Measurements from ENCODE around the gene SMCO4.

Gene SMCO4

GRCh38 chr11:93563857-93564256, 20.7 kb upstream of the SMCO4 start:
- H3K4me2 ChIP-seq (ENCODE audit: insufficient read depth, low read length, poor library complexity, severe bottlenecking), result no peak overlapping the region
- DNase-seq (ENCODE audit: low spot score), result no peak
- H3K23ac ChIP-seq (ENCODE audit: low read depth, low read length, poor library complexity), result no peak overlapping the region
- H3K18ac ChIP-seq (ENCODE audit: low read length), result no peak overlapping the region
- H3K4me3 ChIP-seq (ENCODE audit: low read length in 2 of 2), result no peak overlapping the region
- no peaks in the 10 kb centered on the region for H3K36me3 ChIP-seq (replicated peaks in 1 of 2; ENCODE audit: control insufficient read depth in 2 of 2, insufficient read depth in 2 of 2, low read length in 2 of 2)
- H3K27me3 ChIP-seq (ENCODE audit: control insufficient read depth in 3 of 3, insufficient read depth in 3 of 3, low read depth in 1 of 3, low read length in 3 of 3), result peaks cover 0 to 20% (median 0%) of the 10 kb centered on the region in 3 experiments
- H2BK120ac ChIP-seq (ENCODE audit: low read depth, low read length), result no peak overlapping the region
- H4K91ac ChIP-seq (ENCODE audit: low read depth, low read length, poor library complexity), result no peak overlapping the region
- peaks cover 2% of the 10 kb centered on the region for H3K79me1 ChIP-seq (ENCODE audit: low read depth, low read length)
- no peak overlapping the region for H4K8ac ChIP-seq (ENCODE audit: low read depth, low read length)
- H3K27ac ChIP-seq (replicated peaks; ENCODE audit: low read length), result no peak overlapping the region
- no peaks in the 10 kb centered on the region for H3K9me3 ChIP-seq (replicated peaks in 1 of 2; ENCODE audit: control insufficient read depth in 2 of 2, insufficient read depth in 1 of 2, low read depth in 1 of 2, low read length in 2 of 2)
- H2BK12ac ChIP-seq (ENCODE audit: low read length), result no peak overlapping the region
- no peak overlapping the region for H2BK5ac ChIP-seq (ENCODE audit: low read length)
- no peak overlapping the region for H2AFZ ChIP-seq (ENCODE audit: low read length)
- no peak overlapping the region for H3K9ac ChIP-seq (ENCODE audit: low read depth, low read length, poor library complexity)
- no peak overlapping the region for H3K4ac ChIP-seq (ENCODE audit: low read length)
- no peaks in the 10 kb centered on the region for H3K4me1 ChIP-seq (ENCODE audit: control insufficient read depth in 2 of 2, insufficient read depth in 1 of 2, low read depth in 1 of 2, low read length in 2 of 2)
- no peak overlapping the region for H2AK5ac ChIP-seq (ENCODE audit: low read depth, low read length)
- H2BK15ac ChIP-seq (ENCODE audit: low read length), result no peak overlapping the region
- H3K14ac ChIP-seq (ENCODE audit: low read length), result no peak overlapping the region

DNA sequence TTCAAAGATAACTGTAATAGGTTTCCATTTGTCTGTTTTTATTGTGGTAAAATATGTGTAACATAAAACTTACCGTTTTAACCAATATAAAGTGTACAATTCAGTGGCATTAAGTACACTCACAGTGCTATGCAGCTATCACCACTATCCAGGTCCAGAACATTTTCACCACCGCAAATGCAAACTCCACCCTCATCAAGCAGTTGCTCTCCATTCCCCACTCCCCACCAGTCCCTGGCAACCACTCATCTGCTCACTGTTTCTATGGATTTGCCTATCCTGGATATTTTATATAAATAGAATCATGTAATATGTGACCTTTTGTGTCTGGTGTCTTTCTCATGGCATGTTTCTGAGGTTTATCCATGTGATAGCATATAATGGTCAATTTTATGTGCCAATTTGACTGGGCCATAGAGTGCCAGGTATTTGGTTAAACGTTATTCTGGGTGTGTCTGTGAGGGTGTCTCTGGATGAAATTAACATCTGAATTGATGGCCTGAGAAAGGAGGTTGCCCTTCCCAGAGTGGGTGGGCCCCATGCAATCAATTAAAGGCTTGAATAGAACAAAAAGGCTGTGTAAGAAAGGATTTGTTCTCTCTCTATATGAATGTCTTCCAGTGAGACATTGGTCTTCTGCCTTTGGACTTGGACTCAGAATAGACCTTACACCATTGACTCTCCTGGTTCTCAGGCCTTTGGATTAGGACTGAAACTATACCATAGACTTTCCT, 17.2 kb upstream of the SMCO4 start:
- no peak overlapping the region for H3K4me3 ChIP-seq (ENCODE audit: low read length in 2 of 2)
- H3K79me1 ChIP-seq (ENCODE audit: low read depth, low read length), result peaks cover 2% of the 10 kb centered on the region
- no peaks in the 10 kb centered on the region for H3K36me3 ChIP-seq (replicated peaks in 1 of 2; ENCODE audit: control insufficient read depth in 2 of 2, insufficient read depth in 2 of 2, low read length in 2 of 2)

GRCh38 chr11:93559681-93560080, 16.5 kb upstream of the SMCO4 start:
- Histone ChIP-seq H3K18ac (ENCODE audit: low read length) (no peak overlapping the region), H3K79me1 (ENCODE audit: low read depth, low read length) (peaks cover 2% of the 10 kb centered on the region), H4K8ac (ENCODE audit: low read depth, low read length) (no peak overlapping the region), H2BK5ac (ENCODE audit: low read length) (no peak overlapping the region), H3K23ac (ENCODE audit: low read depth, low read length, poor library complexity) (no peak overlapping the region), H3K9me3 (replicated peaks in 1 of 2; ENCODE audit: control insufficient read depth in 2 of 2, insufficient read depth in 1 of 2, low read depth in 1 of 2, low read length in 2 of 2) (no peaks in the 10 kb centered on the region), H3K4ac (ENCODE audit: low read length) (no peak overlapping the region), H3K27ac (replicated peaks; ENCODE audit: low read length) (no peak overlapping the region), H2BK12ac (ENCODE audit: low read length) (no peak overlapping the region), H3K4me2 (ENCODE audit: insufficient read depth, low read length, poor library complexity, severe bottlenecking) (no peak overlapping the region), H4K91ac (ENCODE audit: low read depth, low read length, poor library complexity) (no peak overlapping the region), H2BK15ac (ENCODE audit: low read length) (no peak overlapping the region), H3K4me3 (ENCODE audit: low read length in 2 of 2) (no peak overlapping the region), H3K36me3 (replicated peaks in 1 of 2; ENCODE audit: control insufficient read depth in 2 of 2, insufficient read depth in 2 of 2, low read length in 2 of 2) (no peaks in the 10 kb centered on the region), H2AK5ac (ENCODE audit: low read depth, low read length) (no peak overlapping the region), H2BK120ac (ENCODE audit: low read depth, low read length) (no peak overlapping the region), H3K4me1 (ENCODE audit: control insufficient read depth in 2 of 2, insufficient read depth in 1 of 2, low read depth in 1 of 2, low read length in 2 of 2) (no peaks in the 10 kb centered on the region), H2AFZ (ENCODE audit: low read length) (no peak overlapping the region), H3K14ac (ENCODE audit: low read length) (no peak overlapping the region), H3K9ac (ENCODE audit: low read depth, low read length, poor library complexity) (no peak overlapping the region), H3K27me3 (ENCODE audit: control insufficient read depth in 3 of 3, insufficient read depth in 3 of 3, low read depth in 1 of 3, low read length in 3 of 3) (peaks cover 0 to 11% (median 0%) of the 10 kb centered on the region in 3 experiments)
- no peak for DNase-seq (ENCODE audit: low spot score)
- no CpG with 5 or more reads among the region's 3 CpGs for WGBS, 2 donors (ENCODE audit: extremely low coverage in 2 of 2, insufficient read length in 2 of 2, insufficient replicate concordance in 1 of 2)

More for the DNA sequence above, 17.2 kb upstream of the SMCO4 start:
- no peak overlapping the region for H2BK15ac ChIP-seq (ENCODE audit: low read length)
- DNase-seq (ENCODE audit: low spot score), result no peak
- H3K27me3 ChIP-seq (ENCODE audit: control insufficient read depth in 3 of 3, insufficient read depth in 3 of 3, low read depth in 1 of 3, low read length in 3 of 3), result peaks cover 0 to 17% (median 0%) of the 10 kb centered on the region in 3 experiments
- no peak overlapping the region for H3K23ac ChIP-seq (ENCODE audit: low read depth, low read length, poor library complexity)
- H2BK12ac ChIP-seq (ENCODE audit: low read length), result no peak overlapping the region
- H2BK5ac ChIP-seq (ENCODE audit: low read length), result no peak overlapping the region
- WGBS, 2 donors (ENCODE audit: extremely low coverage in 2 of 2, insufficient read length in 2 of 2, insufficient replicate concordance in 1 of 2), result no CpG with 5 or more reads among the region's 3 CpGs
- H2AK5ac ChIP-seq (ENCODE audit: low read depth, low read length), result no peak overlapping the region
- H2AFZ ChIP-seq (ENCODE audit: low read length), result no peak overlapping the region
- H3K4ac ChIP-seq (ENCODE audit: low read length), result no peak overlapping the region
- H3K14ac ChIP-seq (ENCODE audit: low read length), result no peak overlapping the region
- H4K8ac ChIP-seq (ENCODE audit: low read depth, low read length), result no peak overlapping the region
- H3K18ac ChIP-seq (ENCODE audit: low read length), result no peak overlapping the region
- H4K91ac ChIP-seq (ENCODE audit: low read depth, low read length, poor library complexity), result no peak overlapping the region
- no peak overlapping the region for H2BK120ac ChIP-seq (ENCODE audit: low read depth, low read length)
- no peaks in the 10 kb centered on the region for H3K9me3 ChIP-seq (replicated peaks in 1 of 2; ENCODE audit: control insufficient read depth in 2 of 2, insufficient read depth in 1 of 2, low read depth in 1 of 2, low read length in 2 of 2)
- H3K4me2 ChIP-seq (ENCODE audit: insufficient read depth, low read length, poor library complexity, severe bottlenecking), result no peak overlapping the region
- no peak overlapping the region for H3K27ac ChIP-seq (replicated peaks; ENCODE audit: low read length)
- no peaks in the 10 kb centered on the region for H3K4me1 ChIP-seq (ENCODE audit: control insufficient read depth in 2 of 2, insufficient read depth in 1 of 2, low read depth in 1 of 2, low read length in 2 of 2)
- H3K9ac ChIP-seq (ENCODE audit: low read depth, low read length, poor library complexity), result no peak overlapping the region

- Histone ChIP-seq H3K4ac (ENCODE audit: low read length) (no peak overlapping the region), H3K14ac (ENCODE audit: low read length) (no peak overlapping the region), H3K79me1 (ENCODE audit: low read depth, low read length) (no peaks in the 10 kb centered on the region), H2BK120ac (ENCODE audit: low read depth, low read length) (no peak overlapping the region), H3K9ac (ENCODE audit: low read depth, low read length, poor library complexity) (no peak overlapping the region), H3K4me1 (ENCODE audit: control insufficient read depth in 2 of 2, insufficient read depth in 1 of 2, low read depth in 1 of 2, low read length in 2 of 2) (peaks cover 0 to 2% of the 10 kb centered on the region in 2 donors), H2AK5ac (ENCODE audit: low read depth, low read length) (no peak overlapping the region), H4K91ac (ENCODE audit: low read depth, low read length, poor library complexity) (no peak overlapping the region), H2BK12ac (ENCODE audit: low read length) (no peak overlapping the region), H3K27ac (replicated peaks; ENCODE audit: low read length) (no peak overlapping the region), H3K27me3 (ENCODE audit: control insufficient read depth in 3 of 3, insufficient read depth in 3 of 3, low read depth in 1 of 3, low read length in 3 of 3) (peaks cover 0 to 18% (median 0%) of the 10 kb centered on the region in 3 experiments), H2BK5ac (ENCODE audit: low read length) (no peak overlapping the region), H4K8ac (ENCODE audit: low read depth, low read length) (no peak overlapping the region), H3K4me3 (ENCODE audit: low read length in 2 of 2) (no peak overlapping the region), H3K18ac (ENCODE audit: low read length) (no peak overlapping the region), H3K4me2 (ENCODE audit: insufficient read depth, low read length, poor library complexity, severe bottlenecking) (no peak overlapping the region), H3K9me3 (replicated peaks in 1 of 2; ENCODE audit: control insufficient read depth in 2 of 2, insufficient read depth in 1 of 2, low read depth in 1 of 2, low read length in 2 of 2) (no peaks in the 10 kb centered on the region), H3K23ac (ENCODE audit: low read depth, low read length, poor library complexity) (no peak overlapping the region), H2BK15ac (ENCODE audit: low read length) (no peak overlapping the region), H2AFZ (ENCODE audit: low read length) (no peak overlapping the region), H3K36me3 (replicated peaks in 1 of 2; ENCODE audit: control insufficient read depth in 2 of 2, insufficient read depth in 2 of 2, low read length in 2 of 2) (no peaks in the 10 kb centered on the region)
- no peak for DNase-seq (ENCODE audit: low spot score)
- no CpG with 5 or more reads among the region's 1 CpG for WGBS, 2 donors (ENCODE audit: extremely low coverage in 2 of 2, insufficient read length in 2 of 2, insufficient replicate concordance in 1 of 2)
These were observed 9.7 kb upstream of the SMCO4 start for GRCh38 chr11:93552874-93553273.
